DND-41 (cell line): ENCODE results near the gene GIT1.

ENCODE experiments used
- CTCF ChIP-seq: IDR thresholded peaks from 2 replicates; pipeline ENCODE4 v1.5.1; 2012; ENCODE audit warnings: borderline replicate concordance, low read length, moderate library complexity, mild to moderate bottlenecking; ENCODE audit not compliant: poor library complexity, severe bottlenecking; ENCODE audit errors: extremely low read depth
- EZH2 ChIP-seq: IDR thresholded peaks from 3 replicates; pipeline ENCODE4 v1.6.1; 2012; ENCODE audit warnings: borderline replicate concordance, low read depth, mild to moderate bottlenecking, moderate library complexity, low read length, inconsistent platforms; ENCODE audit not compliant: severe bottlenecking

- TF ChIP-seq CTCF (no peak), EZH2 (no peak)
Observed at GRCh38 chr17:29612094-29612403, 22.6 kb upstream of the GIT1 start.
